GM12873 (cell line): ENCODE data around the gene IL18.

Experiments
- TF ChIP-seq, protein P1 (sequence below): IDR thresholded peaks from 2 replicates; pipeline ENCODE4 v1.5.1; 2012; ENCODE audit warnings: low read depth, mild to moderate bottlenecking, moderate library complexity, low read length, control low read depth; ENCODE audit not compliant: insufficient read depth; ENCODE audit errors: missing control alignments

The IL18 gene

DNA sequence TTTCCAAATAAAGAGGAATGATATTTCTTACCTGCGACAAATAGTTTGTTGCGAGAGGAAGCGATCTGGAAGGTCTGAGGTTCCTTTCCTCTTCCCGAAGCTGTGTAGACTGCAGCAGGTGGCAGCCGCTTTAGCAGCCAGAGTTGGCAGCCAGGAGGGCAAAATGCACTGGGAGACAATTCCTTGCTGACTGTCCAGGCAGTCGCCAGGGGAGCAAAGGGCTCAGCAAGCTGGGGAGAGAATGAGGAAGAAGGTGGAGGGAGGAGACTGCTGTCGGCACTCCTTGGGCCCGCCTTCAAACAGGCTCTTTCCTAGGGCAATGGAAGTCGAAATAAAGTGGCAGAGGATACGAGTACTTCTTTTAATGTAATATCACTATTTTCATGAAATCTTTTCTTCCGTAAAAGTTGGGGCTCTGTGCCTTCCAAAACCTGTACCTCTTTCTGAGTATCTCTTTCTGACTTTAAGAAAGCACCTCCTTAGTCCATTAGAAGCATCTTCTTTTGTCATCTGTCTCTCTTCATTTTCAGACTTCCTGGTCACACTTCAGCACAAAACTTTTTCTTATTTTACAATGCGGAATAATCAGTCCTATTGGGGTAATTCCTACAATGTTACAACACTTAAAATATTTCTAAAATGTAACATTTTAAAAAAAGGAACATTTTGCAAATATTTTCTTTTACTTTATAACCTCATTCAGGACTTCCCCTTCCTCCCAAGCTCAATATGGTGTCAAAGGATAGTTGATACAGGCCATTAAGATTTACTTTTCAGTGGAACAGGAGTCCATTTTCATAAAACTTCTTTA is at the start of gene IL18:
TSS of gene IL18 (minus strand) at position 220 of the 811 bp plus-strand sequence. CDS start 9,041 bp downstream, outside the sequence.
- TF ChIP-seq, protein P1, sequence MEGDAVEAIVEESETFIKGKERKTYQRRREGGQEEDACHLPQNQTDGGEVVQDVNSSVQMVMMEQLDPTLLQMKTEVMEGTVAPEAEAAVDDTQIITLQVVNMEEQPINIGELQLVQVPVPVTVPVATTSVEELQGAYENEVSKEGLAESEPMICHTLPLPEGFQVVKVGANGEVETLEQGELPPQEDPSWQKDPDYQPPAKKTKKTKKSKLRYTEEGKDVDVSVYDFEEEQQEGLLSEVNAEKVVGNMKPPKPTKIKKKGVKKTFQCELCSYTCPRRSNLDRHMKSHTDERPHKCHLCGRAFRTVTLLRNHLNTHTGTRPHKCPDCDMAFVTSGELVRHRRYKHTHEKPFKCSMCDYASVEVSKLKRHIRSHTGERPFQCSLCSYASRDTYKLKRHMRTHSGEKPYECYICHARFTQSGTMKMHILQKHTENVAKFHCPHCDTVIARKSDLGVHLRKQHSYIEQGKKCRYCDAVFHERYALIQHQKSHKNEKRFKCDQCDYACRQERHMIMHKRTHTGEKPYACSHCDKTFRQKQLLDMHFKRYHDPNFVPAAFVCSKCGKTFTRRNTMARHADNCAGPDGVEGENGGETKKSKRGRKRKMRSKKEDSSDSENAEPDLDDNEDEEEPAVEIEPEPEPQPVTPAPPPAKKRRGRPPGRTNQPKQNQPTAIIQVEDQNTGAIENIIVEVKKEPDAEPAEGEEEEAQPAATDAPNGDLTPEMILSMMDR = no peak

DNA sequence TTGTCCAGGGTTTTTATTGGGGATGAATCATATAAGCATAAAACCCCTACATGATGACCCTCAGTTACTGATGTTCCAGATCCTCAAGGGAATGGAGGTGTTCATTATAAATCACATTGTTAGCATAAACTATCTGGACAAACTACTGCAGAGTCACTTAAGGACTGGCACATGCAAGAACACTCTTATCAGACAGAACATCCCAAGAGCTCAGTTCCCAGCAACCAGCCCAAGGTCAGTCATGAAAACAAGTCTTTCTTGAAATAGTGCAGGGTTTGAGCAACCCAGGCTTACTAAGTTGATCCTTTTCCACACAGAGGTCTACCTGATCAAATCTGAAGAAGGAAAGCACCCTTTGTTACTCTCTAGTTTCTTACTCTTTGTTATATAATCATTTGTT is 48.8 kb upstream of the IL18 start:
- TF ChIP-seq, protein P1 = no peak

DNA sequence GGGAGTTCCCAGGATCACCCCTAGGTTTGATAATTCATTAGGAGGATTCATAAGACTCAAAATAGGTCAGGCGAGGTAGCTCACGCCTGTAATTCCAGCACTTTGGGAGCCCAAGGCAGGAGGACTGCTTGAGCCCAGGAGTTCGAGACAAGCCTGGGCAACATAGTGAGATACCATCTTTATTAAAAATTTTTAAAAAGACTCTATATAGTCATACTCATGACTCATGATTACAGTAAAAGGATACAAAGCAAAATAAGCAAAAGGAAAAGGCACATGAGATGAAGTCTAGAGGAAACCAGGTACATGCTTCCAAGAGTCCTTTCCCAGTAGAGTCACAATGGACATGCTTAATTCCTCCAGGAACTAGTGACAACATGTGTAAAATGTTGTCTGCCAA is 48.4 kb upstream of the IL18 start:
- TF ChIP-seq, protein P1 = no peak

DNA sequence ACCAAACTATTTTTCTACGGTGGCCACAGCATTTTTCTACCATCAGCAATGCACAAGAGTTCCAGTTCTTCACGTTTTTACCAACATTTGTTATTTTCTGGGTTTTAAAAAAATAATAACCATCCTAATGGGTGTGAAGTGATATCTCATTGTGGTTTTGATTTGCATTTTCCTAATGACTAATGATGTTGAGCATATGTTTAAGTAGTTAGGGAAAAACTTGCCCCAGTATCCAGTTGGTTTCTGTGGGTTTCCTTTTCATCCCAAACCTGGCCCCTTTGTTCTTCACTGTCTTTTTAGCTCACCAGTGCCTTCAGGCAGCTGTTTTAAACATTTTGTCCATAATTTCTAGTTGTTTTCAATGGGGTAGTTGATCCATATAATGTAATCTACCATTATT is 47.6 kb upstream of the IL18 start:
- TF ChIP-seq, protein P1 = no peak

DNA sequence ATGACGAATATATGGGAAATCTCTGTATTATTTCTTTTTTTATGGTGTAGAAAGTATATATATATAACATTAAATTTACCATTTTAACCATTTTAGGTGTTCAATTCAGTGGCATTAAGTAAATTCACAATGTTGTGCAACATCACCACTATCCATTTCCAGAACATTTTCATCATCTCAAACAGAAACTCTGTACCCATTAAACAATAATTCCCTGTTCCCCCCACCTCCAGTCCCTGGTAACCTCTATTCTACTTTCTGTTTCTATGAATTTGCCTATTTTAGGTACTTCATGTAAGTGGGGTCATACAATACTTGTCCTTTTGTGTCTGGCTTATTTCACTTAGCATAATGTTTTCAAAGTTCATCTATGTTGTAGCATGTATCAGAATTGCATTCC is 47.0 kb upstream of the IL18 start:
- TF ChIP-seq, protein P1 = no peak

DNA sequence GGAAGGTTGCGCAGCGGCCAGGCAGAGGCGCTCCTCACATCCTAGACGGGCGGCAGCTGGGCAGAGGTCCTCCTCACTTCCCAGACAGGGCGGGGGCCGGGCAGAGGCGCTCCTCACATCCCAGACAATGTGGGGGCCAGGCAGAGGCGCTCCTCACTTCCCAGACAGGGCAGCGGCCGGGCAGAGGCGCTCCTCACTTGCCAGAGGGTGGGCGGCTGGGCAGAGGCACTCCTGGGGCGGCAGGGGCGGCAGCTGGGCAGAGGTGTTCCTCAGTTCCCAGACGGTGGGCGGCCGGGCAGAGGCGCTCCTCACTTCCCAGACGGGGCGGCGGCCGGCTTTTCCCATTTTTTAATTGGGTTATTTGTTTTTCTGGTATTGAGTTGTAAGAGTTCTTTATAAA is 42.2 kb upstream of the IL18 start:
- TF ChIP-seq, protein P1 = no peak

DNA sequence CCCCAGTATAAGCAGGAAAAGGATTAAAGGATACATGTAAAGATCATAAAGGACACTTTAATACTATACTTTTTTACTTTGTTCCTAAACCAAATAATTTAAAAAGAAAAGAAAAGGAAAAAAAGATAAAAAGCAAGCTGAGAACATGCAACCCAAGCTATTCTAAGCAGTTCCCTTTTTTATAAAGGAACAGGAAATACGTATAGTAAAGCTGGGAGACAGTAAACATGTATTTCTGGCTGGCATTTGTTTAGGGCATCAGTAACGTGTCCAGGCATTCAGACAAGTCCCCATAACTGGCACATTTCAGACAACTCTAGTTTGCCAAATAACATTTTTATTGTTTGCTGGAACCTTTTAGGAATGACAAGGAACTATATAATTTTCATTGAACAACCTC is 36.4 kb upstream of the IL18 start:
- TF ChIP-seq, protein P1 = no peak
